Esophagus mucosa (tissue), 1 donor: Measurements from ENCODE around the gene TTYH3. TPM values are rescaled to one million over a fixed set of nuclear protein-coding genes. Genes with fewer than 3 reads are reported as not detected.
"Not testable (repeated sequence)": the region's sequence is repeated elsewhere in the genome, so short reads cannot be mapped to it uniquely, and the experiment has no call there.

Experiments used
- ATAC-seq: fragments of 200-7000 bp; cut with Tn5 transposase; one replicate; pipeline ENCODE4 v1.9.1; 2020
- total RNA-seq: library from RNA; stranded (reverse); gene quantifications from one replicate; pipeline ENCODE4 v1.2.4, GENCODE V29; 2023
- donor health status: DM: yes; HTN: yes; CAD: no.

Gene TTYH3
- total RNA-seq, 1 donor from 2014 or later = 11.7 TPM

- no peak for ATAC-seq
Measured at GRCh38 chr7:2689343-2689847, 57.6 kb downstream of the TTYH3 start.

GRCh38 chr7:2689951-2690705 is 58.3 kb downstream of the TTYH3 start:
- ATAC-seq = no peak

GRCh38 chr7:2691011-2691707 is 59.4 kb downstream of the TTYH3 start:
- no peak for ATAC-seq

GRCh38 chr7:2691932-2692439 is 60.2 kb downstream of the TTYH3 start:
- not testable (repeated sequence) for ATAC-seq

- no peak for ATAC-seq
Measured at GRCh38 chr7:2692543-2692942, 60.8 kb downstream of the TTYH3 start.

- ATAC-seq = not testable (repeated sequence)
Measured at GRCh38 chr7:2693420-2694121, 61.8 kb downstream of the TTYH3 start.

- ATAC-seq = not testable (repeated sequence)
Measured at GRCh38 chr7:2694122-2694436, 62.3 kb downstream of the TTYH3 start.

GRCh38 chr7:2698581-2699288 is 66.9 kb downstream of the TTYH3 start:
- no peak for ATAC-seq

GRCh38 chr7:2699289-2699620 is 67.5 kb downstream of the TTYH3 start:
- ATAC-seq = no peak

GRCh38 chr7:2700141-2700850 is 68.5 kb downstream of the TTYH3 start:
- peak; percentile 10 for ATAC-seq

- no peak for ATAC-seq
Measured at GRCh38 chr7:2701424-2701823, 69.6 kb downstream of the TTYH3 start.

GRCh38 chr7:2701832-2702593 is 70.2 kb downstream of the TTYH3 start:
- ATAC-seq = no peak

- no peak for ATAC-seq
Measured at GRCh38 chr7:2702594-2702957, 70.8 kb downstream of the TTYH3 start.

- ATAC-seq = no peak
Measured at GRCh38 chr7:2705371-2706096, 73.7 kb downstream of the TTYH3 start.

- ATAC-seq = no peak
Measured at GRCh38 chr7:2706685-2707126, 74.9 kb downstream of the TTYH3 start.

GRCh38 chr7:2707481-2707880 is 75.7 kb downstream of the TTYH3 start:
- no peak for ATAC-seq

GRCh38 chr7:2708041-2708440 is 76.3 kb downstream of the TTYH3 start:
- no peak for ATAC-seq

- ATAC-seq = no peak
Measured at GRCh38 chr7:2708547-2709310, 76.9 kb downstream of the TTYH3 start.

GRCh38 chr7:2709553-2710285 is 77.9 kb downstream of the TTYH3 start:
- ATAC-seq = peak; percentile 87
